Occipital lobe (tissue), 2 donors: ENCODE measurements around the gene PLEKHA1. TPM values are rescaled to one million over a fixed set of nuclear protein-coding genes. Genes with fewer than 3 reads are reported as not detected.

Experiments used
- DNase-seq: peaks from one replicate; lab custom pipeline; 2025; lab: John Stamatoyannopoulos, UW
- total RNA-seq: library from RNA; depleted of rRNA; stranded (reverse); fragments of >200 nt; gene quantifications from one replicate; pipeline ENCODE4 v1.2.3, GENCODE V29; 2014

The PLEKHA1 gene
- 40.6 TPM for total RNA-seq

GRCh38 chr10:122374237-122374858, at the start of gene PLEKHA1:
Gene PLEKHA1 (plus strand): TSS chr10:122374708. CDS start chr10:122393201, 18,493 bp downstream.
- peak; percentile 95 for DNase-seq

DNA sequence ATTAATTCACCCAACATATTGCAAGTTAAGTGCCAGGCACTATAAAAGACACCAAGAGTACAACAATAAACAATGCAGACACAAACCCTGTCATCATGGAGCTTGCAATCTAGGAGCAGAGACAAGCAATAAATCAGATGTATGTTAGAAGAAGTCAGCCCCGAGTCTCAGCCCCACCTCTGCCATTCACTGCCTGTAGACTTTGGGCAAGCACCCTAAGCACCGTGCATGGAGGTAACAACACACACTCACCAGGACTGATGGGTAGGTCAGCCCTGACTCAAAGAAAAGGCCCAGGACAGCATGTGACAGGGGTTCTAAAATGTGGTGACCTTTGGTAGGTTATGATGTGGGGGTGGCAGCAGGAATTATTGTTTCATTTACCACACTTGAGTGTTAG, 49.3 kb upstream of the PLEKHA1 start:
- DNase-seq, result no peak

DNA sequence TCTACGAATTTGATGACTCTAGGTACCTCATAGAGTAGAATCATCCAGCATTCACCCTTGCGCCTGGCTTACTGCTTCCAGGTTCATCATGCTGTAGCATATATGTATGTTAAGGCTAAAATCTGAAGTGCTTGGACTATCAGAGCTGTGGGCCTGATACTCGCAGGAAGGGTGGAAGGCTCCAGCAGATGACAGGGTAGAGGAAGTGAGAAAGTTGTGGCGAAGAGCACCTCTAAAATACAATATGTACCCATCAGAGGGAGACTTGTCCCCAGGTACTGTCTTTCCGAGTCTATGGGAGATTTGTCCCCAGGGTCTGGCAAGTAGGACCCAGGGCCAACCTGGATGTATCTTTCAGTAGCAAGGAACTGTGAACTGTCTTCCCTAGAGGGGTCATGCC, 48.1 kb upstream of the PLEKHA1 start:
- DNase-seq, result no peak

DNA sequence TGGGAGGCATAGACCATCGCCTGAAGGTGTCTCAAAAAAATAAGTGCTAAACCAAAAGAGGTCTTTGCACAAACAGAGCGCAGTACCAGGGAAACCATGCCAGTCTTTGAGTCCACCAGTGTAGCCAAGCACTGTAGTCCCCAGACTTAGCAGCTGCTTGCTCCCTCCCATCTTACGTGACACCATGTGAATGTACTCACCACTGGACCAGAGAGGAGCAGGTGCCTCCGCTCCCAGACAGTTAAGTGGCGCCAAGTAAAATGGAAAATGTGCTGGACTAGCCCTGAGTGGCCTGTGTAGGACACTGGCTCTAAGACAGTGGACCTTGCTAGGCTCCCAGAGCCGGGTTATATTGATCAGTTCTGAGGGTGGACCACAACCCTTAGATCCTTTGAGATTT, 47.7 kb upstream of the PLEKHA1 start:
- no peak for DNase-seq

DNA sequence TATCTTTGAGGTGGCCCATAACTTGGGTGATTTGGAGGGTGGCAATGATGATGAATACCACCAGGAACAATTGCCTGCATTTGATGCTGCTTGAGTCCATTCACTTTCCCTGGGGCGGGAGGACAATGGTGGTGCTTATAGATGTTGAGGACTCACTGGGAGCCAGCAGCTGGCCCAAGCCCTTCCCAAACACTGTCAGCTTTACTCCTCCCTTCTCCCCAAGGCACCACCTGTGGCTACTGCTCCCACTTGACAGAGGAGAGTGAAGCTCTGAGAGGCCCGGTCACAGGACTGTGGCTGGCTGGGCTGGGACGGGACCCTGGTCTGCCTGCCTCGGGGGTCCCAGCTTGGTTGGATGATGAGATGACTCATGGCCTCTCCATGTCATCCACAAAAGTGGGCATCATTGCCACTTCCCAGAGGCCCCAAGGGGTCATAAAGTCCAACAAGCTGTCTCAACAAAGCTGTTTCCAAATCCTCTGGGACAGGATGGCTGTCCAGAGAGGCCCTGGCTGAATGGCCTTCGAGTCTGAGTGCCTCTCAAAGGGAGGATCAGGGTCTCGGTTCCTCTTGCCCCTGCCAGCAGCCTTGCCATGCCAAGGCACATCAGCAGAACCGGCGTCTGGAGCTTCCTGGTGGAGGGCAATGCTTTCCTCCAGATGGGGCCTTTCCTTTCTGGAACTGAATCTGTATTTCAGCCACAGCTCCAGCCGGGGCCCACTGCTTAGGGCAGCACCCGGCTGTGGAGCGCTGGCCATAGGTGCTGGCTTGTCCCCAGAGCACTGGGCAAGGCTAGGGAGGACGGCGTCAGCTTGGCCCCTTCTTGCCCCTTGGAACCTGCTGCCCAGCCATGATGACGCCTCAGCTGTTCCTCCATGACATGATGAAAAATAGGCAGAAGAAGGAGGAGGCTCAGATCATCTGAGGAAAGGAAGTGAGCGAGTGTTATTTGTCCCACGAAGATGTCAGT, 47.0 kb upstream of the PLEKHA1 start:
- DNase-seq, result no peak

GRCh38 chr10:122328676-122329075, 45.8 kb upstream of the PLEKHA1 start:
- DNase-seq, result no peak

GRCh38 chr10:122329416-122329815, 45.1 kb upstream of the PLEKHA1 start:
- DNase-seq, result no peak

GRCh38 chr10:122331100-122331499, 43.4 kb upstream of the PLEKHA1 start:
- no peak for DNase-seq

DNA sequence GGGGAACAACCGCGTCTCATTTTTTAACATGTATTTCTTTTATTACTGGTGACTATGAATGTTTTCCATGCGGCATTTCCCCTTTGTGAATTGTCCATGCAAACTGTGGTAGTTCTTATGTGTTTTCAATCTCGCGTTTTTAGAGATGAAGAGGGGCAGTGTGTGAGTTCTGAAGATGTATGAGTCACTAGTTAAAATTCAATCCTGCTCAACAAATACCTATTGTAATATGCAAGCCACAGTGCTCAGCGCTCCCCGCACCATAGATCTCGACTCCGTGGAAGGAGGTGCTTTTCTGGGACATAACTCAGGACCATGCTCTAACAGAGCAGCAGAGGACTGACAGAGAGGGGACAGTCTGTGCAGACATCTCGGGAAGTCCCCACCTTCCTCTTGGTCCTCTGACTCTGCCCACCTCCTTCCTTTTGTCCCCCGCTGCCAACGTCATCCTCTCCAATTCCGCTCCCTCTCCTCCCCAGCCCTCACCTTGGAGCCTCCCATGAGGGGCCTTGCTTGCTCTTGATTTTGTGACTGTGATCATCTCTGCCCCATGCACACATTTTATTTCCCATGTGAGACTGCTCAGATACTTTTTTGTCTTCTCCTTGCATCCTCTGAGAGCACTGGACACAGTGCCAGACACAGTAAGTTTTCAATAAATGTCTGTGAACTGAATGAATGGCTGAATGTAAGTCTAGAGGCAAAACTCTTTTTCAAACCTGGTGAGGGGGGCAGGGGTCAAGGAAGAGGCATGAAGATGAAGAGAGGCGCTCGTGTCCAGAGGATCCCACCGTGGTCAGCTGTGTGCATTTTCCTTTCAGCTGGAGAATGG, 42.7 kb upstream of the PLEKHA1 start:
- no peak for DNase-seq

- DNase-seq, result no peak
Measured at GRCh38 chr10:122333037-122333436, 41.5 kb upstream of the PLEKHA1 start.

- DNase-seq, result no peak
Measured at GRCh38 chr10:122336332-122336731, 38.2 kb upstream of the PLEKHA1 start.

GRCh38 chr10:122336961-122337360, 37.5 kb upstream of the PLEKHA1 start:
- DNase-seq, result no peak

GRCh38 chr10:122338609-122339441, 35.7 kb upstream of the PLEKHA1 start:
- DNase-seq, result no peak

- DNase-seq, result no peak
Measured at GRCh38 chr10:122341141-122341810, 33.2 kb upstream of the PLEKHA1 start.

GRCh38 chr10:122342293-122343134, 32.0 kb upstream of the PLEKHA1 start:
- DNase-seq, result peak; percentile 31

DNA sequence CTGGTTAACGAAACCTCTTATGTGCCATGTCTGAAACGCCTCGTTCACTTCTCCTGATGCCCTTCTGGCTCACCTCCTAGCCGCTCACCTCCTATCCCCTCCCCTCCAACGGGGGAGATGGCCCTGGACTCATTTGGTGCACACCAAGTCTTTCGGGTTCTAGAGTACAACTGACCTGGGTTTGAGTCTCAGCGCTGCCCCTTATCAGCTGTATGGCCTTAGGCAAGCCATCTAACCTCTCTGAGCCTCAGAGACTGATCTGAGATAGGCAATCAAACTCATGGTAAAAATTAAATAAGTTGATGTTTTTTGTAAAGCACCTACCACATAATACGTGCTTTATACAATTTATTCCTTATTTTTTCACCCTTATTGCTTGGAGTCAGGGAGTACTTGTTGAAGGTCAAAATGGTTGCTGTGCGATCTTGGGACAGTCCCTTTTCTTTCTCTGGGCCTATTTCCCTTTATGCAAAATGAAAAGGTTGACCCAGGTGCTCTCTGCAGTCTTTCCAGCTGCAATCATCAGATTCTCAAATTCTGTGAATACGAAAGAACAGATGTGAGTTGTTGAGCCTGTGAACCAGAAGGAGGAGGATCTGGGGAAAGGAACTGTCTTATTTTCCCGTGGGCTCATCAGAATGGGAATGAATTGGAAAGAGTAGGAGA, 31.2 kb upstream of the PLEKHA1 start:
- DNase-seq, result no peak

- no peak for DNase-seq
Measured at GRCh38 chr10:122343936-122344335, 30.6 kb upstream of the PLEKHA1 start.

DNA sequence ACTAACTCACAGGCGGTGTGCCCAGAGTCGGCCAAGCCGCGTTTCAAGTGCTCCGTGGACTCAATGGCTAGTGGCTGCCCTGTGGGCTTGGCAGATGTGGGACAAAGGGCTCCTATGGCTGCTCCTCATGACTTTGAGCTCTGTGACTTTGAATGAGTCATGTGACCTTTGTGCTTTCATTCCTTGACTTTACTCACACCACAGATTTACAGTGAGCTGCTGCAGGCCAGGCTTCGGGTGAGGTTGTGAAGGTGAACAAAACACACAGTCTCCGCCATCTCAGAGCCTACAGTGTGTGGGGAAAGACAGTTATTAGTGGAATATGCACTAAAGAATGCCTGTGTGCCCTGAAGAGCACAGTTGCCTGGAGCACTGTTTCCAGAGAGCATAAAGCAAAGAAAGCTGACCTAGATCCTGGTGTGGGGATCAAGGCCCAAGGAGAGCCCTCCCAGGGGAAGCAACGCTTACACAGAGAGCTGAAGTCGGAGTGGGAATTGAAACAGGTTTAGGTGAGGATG, 29.7 kb upstream of the PLEKHA1 start:
- no peak for DNase-seq
